HG03159 (cell line): Measurements from ENCODE around the gene HOXC4.

ENCODE experiments used
- ATAC-seq: cut with Tn5 transposase; IDR thresholded peaks from one replicate; pipeline ENCODE4 v1.9.1; 2021; ENCODE audit warnings: mild to moderate bottlenecking, moderate library complexity; ENCODE audit not compliant: unreplicated experiment

Gene HOXC4

DNA sequence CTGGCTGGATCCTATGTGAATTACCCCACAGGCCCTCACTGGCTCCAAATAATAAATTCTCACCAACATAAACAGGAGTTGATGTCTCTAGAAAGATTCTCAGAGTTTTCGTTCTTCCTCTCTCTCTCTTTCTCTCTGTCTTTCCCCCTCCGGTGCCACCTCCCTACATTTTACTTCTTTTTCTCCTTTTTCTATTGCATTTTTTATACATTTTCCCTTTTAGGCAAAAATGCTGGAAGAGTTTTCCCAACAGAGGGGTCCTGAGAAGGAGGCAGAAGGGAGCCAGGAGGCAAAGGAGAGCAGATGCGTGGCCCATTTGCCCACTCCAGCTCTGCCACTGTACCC, 26.2 kb upstream of the HOXC4 start:
- no peak for ATAC-seq

DNA sequence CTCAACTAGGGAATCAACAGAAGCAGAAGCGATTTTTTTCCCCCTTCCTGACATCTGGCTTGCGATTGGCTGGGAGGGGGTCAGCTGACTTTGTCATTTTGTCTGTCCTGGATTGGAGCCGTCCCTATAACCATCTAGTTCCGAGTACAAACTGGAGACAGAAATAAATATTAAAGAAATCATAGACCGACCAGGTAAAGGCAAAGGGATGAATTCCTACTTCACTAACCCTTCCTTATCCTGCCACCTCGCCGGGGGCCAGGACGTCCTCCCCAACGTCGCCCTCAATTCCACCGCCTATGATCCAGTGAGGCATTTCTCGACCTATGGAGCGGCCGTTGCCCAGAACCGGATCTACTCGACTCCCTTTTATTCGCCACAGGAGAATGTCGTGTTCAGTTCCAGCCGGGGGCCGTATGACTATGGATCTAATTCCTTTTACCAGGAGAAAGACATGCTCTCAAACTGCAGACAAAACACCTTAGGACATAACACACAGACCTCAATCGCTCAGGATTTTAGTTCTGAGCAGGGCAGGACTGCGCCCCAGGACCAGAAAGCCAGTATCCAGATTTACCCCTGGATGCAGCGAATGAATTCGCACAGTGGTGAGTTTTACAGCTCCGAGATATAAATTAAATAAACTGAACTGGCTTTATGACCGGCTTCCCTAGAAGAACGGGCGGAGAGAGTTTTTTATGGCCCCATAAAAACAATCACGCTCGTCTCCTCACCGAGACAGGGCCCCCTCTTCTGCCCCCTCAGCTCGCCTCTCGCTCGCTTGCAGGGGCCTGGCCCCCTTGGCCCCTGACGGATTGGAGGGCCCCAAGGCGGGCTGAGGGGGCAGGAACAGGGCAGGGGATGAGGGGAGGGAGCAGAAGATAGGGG, 25.1 kb upstream of the HOXC4 start, which contains the start of gene HOXC6:
Gene HOXC6, plus strand, starts transcription at position 127 of the 888 bp plus-strand sequence. Its CDS starts 82 bp downstream, at position 209.
- no peak for ATAC-seq

DNA sequence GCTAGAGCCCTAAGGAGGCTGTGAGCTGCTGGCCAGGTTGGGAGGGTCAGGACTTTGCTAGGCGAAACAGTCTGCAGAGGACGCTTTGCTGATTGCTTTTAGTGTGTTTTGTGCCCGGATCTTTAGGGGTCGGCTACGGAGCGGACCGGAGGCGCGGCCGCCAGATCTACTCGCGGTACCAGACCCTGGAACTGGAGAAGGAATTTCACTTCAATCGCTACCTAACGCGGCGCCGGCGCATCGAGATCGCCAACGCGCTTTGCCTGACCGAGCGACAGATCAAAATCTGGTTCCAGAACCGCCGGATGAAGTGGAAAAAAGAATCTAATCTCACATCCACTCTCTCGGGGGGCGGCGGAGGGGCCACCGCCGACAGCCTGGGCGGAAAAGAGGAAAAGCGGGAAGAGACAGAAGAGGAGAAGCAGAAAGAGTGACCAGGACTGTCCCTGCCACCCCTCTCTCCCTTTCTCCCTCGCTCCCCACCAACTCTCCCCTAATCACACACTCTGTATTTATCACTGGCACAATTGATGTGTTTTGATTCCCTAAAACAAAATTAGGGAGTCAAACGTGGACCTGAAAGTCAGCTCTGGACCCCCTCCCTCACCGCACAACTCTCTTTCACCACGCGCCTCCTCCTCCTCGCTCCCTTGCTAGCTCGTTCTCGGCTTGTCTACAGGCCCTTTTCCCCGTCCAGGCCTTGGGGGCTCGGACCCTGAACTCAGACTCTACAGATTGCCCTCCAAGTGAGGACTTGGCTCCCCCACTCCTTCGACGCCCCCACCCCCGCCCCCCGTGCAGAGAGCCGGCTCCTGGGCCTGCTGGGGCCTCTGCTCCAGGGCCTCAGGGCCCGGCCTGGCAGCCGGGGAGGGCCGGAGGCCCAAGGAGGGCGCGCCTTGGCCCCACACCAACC, 23.9 kb upstream of the HOXC4 start:
- ATAC-seq: no peak

DNA sequence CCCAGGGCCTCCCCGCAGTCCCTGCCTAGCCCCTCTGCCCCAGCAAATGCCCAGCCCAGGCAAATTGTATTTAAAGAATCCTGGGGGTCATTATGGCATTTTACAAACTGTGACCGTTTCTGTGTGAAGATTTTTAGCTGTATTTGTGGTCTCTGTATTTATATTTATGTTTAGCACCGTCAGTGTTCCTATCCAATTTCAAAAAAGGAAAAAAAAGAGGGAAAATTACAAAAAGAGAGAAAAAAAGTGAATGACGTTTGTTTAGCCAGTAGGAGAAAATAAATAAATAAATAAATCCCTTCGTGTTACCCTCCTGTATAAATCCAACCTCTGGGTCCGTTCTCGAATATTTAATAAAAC, 23.2 kb upstream of the HOXC4 start:
- no peak for ATAC-seq

DNA sequence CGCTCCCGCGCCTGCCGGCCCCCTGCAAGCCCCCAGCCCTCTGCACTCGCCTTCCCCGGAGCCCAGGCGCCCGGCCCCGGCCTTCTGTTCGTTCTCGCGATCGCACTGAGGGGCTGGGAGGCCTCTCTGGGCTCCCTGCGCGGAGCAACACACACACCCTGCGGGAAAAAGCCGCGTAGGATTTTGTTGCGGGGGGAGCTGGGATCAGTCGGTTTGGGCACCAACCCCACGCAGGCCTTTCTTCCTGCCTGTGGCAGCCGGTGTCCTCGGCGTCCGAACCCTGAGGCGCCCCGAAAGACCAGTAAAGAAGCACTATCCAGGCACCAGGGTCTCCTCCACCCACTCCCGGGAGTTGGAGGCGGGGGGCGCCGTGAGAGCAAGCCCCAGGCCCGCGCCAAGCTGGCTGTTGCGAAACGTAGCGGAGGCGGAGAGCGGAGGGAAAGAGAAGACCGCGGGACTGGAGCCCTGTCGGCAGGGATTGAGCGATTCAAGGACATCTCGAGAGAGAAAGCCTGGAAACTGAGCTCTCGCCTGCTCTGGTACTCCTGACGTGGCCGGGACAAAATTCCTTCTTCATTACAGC, 22.7 kb upstream of the HOXC4 start:
- ATAC-seq: no peak

DNA sequence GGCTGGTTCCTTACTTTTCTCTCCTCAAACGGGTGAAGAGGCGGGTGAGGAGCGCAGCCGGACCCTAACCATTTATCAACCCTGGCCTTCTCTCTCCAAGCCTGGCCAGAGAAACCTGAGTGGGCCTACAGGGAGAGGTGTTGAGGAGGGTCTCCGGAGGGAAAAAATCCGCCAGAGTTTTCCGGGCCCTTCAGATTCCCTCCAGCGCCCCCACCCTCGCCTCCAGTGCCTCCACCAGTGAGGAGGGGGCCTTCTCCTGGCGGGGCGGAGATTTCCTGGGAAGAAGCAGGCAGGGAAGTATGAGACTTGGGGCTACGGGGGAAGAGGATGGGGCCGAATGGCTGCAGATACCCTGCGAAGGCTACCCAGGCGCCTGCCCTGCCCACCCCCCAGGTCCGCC, 22.2 kb upstream of the HOXC4 start:
- ATAC-seq: no peak

DNA sequence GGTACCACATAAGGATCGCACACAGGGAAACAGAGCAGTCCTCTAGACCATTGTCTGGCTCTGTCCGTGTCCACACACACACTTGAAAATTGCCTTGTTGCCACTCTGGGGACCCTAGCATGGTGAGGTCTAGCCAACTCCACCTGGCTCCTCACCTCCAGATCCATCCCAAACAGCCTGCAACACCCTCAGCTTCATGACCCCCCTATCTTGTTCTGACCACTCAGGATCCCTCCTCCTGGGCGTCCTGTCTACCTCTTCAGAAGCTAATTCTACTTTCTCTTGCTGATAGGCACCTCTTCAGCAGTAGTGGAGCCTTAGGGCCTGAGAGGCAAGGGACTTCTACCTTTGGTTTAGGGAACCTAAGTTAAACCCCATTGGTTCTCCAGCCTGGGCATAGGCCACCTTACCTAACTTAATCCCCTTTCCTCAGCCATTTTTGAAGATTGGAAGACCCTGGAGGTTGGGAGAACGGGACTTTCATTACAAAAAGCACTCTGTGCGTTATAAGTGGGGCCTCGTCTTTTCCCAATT, 21.5 kb upstream of the HOXC4 start:
- ATAC-seq: no peak

DNA sequence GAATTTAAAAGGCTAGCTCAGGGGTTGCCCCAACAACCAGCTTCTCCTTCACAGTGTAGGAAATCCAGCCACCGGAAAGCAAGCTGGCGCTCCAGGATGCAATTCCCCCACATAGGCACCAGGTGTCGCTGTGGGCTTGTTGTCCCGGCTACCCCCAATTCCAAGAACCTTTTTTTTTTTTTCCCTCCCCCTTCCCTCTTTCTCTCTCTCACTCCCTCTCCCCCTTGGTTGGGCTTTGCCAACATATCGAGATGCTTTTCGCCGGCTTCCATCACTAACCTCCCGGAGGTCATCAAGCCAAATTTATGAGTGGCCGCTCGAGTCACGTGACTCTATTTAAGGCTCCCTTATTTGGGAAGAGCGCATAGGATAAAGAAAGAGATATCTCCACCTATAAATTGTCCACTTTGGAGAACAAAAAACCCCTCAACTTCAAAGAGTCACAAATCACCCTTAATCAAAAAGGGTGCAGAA, 21.0 kb upstream of the HOXC4 start, which contains the start of gene HOXC5:
Gene HOXC5, plus strand, starts transcription at position 424 of the 474 bp plus-strand sequence. CDS start 73 bp downstream, outside the sequence.
- no peak for ATAC-seq

DNA sequence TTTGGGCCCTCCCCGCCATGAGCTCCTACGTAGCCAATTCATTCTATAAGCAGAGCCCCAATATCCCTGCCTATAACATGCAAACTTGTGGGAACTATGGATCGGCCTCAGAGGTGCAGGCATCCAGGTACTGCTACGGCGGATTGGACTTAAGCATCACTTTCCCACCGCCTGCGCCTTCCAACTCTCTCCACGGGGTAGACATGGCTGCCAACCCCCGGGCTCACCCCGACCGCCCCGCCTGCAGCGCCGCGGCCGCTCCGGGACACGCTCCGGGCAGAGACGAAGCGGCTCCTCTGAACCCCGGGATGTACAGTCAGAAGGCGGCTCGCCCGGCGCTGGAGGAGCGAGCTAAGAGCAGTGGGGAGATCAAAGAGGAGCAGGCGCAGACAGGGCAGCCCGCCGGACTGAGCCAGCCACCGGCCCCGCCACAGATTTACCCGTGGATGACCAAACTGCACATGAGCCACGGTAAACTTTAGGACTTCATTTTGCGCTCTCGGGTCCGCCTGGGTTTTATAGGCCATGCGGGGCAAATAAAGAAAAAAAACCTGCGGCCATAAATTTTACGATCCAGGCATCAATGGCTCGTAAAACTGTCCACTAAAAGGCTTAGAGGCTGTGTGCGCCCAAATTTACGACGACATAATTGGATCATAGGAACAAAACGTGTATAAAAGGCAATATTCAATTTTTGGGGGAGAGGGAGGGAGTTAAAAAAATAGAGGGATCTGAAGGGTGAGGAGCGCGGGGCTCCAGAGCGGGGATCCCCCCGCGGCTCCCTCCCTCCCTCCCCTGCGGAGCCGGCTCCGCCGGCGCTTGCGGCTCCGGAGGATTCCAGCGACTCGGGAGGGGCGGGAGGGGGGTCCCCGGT, 20.3 kb upstream of the HOXC4 start:
- no peak for ATAC-seq

DNA sequence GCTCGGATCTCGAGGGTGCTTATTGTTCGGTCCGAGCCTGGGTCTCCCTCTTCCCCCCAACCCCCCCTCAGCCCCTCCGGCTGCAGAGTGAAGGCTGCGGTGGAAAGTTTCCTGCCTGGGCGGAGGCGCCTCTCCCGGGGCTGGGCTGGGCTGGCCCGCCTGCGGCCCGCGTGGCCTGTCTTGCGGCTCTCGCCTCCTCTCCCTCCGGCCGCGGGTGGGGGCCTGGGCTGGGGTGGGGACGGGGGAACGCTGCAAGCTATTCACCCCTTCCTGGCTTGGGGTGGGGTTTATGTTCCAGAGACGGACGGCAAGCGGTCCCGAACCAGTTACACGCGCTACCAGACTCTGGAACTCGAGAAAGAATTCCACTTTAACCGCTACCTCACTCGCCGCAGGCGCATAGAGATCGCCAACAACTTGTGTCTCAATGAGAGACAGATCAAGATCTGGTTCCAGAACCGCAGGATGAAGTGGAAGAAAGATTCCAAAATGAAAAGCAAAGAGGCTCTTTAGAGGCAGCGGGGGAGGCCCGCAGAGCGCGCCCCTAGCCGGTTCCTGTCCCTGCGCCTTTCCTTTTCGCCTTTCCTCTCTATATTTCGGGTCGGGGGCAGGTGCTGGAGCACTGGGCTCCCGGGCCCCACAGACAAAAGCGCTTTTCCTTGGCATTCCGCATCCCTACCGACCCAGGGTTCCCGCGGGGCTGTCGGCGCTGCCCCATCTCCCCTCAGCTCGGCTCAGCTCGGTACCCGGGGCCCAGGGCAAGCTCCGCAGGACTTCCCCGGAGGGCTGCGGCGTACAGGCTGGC, 19.5 kb upstream of the HOXC4 start:
- ATAC-seq: no peak

DNA sequence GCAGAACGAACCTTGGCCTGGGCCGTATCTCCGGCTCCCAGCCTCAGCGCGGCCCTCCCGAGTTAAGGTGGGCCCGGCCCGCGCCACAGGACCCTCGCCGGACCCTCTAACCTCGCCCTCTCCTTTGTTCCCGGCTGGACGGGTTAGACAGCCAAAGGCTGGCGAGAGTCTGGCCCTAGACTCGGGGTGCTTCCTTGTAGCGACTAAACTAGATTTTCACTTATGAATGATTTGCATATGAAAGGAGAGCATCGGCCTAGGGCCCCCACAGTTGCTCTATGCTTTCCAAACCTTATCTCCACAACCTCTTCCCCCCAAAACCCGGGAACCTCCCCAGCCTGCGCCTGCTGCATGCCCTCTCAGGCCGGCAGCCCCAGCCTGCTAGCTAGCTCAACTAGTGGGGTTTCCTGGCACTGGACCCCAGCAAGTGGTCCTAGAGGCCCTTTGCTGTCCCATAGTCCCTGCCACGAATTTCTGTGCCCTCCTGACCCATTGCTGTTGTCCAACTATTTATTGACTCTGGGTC, 18.8 kb upstream of the HOXC4 start:
- ATAC-seq: no peak

DNA sequence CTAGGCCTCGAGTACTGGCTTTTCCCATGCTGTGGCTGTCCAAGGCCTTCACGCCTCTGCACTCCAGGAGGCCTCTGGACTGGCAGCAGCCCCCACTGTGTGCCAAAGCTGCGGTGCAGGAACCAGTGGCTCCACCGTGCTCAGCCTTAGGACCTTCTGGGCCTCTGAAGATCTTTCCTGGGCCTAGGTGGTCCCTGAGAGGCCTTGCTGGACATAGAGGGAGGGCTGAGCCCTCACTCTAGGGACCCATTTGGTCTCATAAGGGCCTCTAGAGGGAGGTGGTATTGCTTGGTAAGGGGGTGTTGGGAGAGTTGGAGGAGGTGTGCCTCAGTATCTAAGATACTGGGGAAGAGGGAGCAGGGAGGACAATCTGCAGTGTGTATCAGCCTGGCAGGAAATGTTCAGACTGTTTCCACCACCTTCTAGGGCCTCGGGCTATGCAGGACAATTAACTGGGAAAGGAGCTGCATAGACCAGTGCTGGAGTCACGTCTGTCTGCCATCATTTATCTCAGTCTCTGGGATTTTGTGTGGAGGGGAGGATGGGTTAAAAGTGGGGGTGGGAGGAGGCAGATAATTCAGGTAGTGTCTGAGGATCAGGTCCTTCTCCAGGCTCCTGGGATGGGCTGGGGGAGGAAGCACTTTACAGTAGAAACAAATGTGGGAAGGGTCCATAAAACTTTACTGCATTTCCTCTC, 17.9 kb upstream of the HOXC4 start:
- ATAC-seq: no peak

DNA sequence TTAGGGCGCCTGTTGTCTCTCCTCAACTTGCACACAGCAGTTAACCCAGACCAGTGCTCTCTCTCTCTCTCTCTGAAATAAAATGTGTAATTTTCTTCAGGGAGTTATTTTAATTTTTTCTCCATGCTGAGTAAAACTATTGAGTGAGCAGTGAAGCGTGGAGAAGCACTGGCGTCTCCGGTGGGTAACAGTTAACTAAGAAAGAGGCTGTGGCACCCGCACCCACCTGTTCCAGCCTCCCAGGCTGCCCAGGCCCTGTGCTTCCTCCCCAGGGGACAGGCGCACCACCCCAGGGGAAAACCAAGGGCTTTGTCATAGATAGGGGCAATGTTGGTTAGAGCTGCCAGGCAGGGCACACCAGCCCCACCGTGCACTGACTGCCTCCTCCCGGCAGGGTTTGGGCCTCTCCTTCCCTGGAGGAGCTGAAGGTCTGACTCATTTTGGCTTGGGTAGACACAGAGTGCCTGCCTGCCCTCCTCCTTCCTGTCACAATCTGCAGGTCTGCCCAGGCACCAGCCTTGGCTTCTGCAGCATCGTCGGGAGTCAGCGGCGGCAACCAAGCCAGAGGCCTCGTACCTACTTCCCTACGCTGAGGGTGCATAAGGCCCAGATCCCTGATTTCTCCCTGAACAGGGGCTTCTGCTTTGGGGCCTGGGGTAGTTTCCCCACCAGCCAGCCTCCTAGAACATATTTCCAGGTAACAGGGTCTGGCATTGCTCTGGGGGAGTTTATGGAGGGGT, 16.8 kb upstream of the HOXC4 start:
- ATAC-seq: no peak

DNA sequence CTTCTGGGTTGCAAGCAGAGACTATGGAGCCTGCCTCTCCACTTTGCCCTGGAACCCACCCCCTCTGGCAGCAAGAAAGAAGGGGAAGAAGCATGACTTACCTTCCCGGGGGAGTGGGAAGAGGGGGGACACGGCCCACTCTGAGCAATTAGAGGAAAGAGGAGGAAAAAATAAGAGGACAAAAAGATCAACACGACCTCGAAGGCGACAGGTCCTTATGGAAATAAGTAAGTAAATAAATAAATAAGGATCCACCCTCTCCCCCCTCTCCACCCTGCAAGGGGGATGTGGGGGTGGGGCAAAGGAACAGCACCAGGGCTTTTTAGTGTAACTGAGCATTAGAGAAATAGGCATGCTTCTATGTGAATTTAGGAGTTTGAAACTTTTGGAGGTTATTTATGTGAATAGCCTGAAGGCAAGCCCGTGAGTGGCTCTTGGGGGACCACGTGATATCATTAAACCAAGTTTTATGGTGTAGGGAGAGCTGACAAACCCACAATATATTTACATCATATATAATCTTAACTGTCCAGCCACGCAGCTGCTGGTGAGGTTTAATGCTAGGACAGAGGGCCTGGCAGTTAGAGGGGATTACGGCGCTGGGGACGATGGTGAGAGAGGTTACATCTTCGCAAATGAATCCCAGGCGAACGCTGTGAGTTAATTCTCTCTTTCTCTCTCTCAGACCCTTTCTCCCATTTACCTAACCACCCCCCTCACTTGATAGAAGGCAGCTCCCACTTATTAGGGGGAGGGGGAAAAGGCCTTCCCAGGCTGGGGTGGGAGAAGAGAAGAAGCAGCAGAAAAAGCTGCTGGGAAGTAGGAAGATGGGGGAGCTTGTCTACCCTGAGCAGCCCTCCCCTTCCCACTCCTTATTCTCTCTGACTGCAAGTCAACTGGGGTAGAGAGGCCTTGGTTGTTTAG, 16.0 kb upstream of the HOXC4 start:
- ATAC-seq: no peak

DNA sequence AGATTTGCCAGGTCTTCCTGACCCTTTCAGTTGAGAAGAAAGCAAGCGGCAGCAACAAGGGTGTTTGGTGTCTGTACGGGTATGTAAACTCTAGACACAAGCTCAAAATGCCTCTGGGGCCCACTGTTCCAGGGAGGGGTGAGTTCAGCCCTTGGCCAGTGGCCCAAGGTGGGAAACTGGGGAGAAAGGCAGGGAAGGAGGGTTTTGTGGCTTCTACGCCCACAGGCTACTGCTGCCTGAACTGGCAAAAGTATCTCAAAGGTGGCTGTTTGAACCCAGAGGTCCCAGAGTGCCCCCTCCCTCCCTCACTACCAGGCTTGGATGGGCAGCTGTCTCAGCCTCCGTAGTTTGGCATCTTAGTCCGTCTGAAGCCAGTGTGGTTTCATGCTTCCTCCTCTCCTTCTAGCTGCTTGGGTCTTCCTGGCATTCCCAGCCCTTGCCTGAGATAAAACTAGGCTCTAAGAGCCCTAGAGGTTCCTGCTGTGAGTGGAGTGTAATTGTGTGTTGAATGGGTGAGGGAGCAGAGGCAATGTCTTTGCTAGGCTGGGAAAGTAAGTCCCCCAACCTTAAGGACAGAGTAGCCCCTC, 15.3 kb upstream of the HOXC4 start:
- no peak for ATAC-seq

DNA sequence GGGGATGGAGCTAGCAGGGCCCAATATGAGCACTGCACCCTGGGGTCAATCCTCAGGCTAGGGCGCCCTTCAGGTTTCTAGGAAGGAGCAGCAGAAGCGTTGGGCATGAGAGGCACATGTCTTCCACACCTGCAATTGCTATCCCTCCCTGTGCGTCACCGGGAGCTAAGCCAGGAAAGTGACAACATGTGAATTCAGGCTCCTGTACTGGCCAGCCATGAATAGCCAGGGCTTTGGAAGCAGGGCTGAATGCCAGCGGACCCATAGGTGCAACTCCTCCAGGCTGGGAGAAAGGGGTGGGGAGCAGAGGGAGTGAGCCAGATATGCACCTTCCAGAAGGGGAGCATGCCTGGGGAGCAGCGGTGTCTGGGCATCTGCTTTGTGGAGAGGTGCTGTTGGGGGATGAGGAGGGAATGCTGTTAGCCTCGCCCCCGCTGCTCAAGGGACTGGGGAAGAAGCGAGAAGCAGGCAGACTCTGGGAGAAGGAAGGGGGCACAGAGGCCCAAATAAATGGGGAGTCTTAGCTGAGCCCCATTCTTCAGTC, 14.7 kb upstream of the HOXC4 start:
- no peak for ATAC-seq
